ENCODE measurements around the gene EHD4.

Gene EHD4

GRCh38 chr15:41894791-41895463 is 77.4 kb downstream of the EHD4 start:
- H3K27ac ChIP-seq (ENCODE audit: low read depth, low read length) = peak overlapping the region; percentile 35
- H3K4me1 ChIP-seq (ENCODE audit: control insufficient read depth, insufficient read depth, low read length) = peaks cover 20% of the 10 kb centered on the region
- peak overlapping the region; percentile 28 for H3K4me3 ChIP-seq (ENCODE audit: low read length)
- no peaks in the 10 kb centered on the region for H3K27me3 ChIP-seq (ENCODE audit: control insufficient read depth, insufficient read depth, low read length)
- H3K9ac ChIP-seq (ENCODE audit: low read length) = no peak overlapping the region
- no peaks in the 10 kb centered on the region for H3K36me3 ChIP-seq (ENCODE audit: control insufficient read depth, insufficient read depth, low read length)

DNA sequence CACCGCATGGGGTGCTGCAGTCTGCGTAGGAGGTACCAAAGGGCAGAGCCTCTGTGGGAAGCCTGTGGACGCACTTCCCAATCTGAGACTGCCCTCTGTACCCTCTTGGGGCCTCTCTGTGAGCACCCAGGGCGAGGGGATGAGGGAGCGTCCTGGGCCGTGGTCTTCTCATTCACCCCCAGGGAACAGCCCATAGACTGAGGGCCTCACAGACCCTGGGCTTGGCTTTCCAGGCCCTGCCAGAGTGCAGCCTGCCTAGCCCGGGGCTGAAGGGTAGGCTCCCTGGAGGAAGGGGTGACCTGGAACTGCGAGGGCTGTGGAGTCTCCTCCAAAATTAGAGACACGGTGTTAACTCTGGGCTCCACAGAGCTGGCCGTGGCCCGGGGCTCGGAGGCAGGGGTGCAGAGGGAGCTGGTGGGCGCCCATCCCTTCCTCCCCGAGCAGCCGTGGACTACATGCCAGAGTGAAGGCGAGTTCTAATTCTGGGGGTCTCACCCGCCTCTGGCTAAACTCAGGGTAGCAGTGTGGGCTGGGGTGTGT is 78.0 kb downstream of the EHD4 start:
- Histone ChIP-seq H3K4me3 (ENCODE audit: low read length) (no peak overlapping the region), H3K27me3 (ENCODE audit: control insufficient read depth, insufficient read depth, low read length) (no peaks in the 10 kb centered on the region), H3K9ac (ENCODE audit: low read length) (no peak overlapping the region), H3K36me3 (ENCODE audit: control insufficient read depth, insufficient read depth, low read length) (no peaks in the 10 kb centered on the region), H3K27ac (ENCODE audit: low read depth, low read length) (peak overlapping the region; percentile 35), H3K4me1 (ENCODE audit: control insufficient read depth, insufficient read depth, low read length) (peaks cover 20% of the 10 kb centered on the region)

GRCh38 chr15:41893422-41894250 is 78.7 kb downstream of the EHD4 start, which contains the start of gene SPTBN5:
Gene SPTBN5, minus strand, starts transcription at chr15:41894053. Its CDS starts 556 bp downstream, at chr15:41893497.
- peak within 1 kb of the TSS; percentile 35 for H3K27ac ChIP-seq (ENCODE audit: low read depth, low read length)
- H3K27me3 ChIP-seq (ENCODE audit: control insufficient read depth, insufficient read depth, low read length) = no peaks in the 10 kb centered on the region
- H3K4me3 ChIP-seq (ENCODE audit: low read length) = peak within 1 kb of the TSS; percentile 38
- H3K9ac ChIP-seq (ENCODE audit: low read length) = no peak within 1 kb of the TSS
- no peaks in the 10 kb centered on the region for H3K36me3 ChIP-seq (ENCODE audit: control insufficient read depth, insufficient read depth, low read length)
- H3K4me1 ChIP-seq (ENCODE audit: control insufficient read depth, insufficient read depth, low read length) = peaks cover 20% of the 10 kb centered on the region

- H3K9ac ChIP-seq (ENCODE audit: low read length) = no peak overlapping the region
- peaks cover 20% of the 10 kb centered on the region for H3K4me1 ChIP-seq (ENCODE audit: control insufficient read depth, insufficient read depth, low read length)
- H3K27ac ChIP-seq (ENCODE audit: low read depth, low read length) = no peak overlapping the region
- H3K4me3 ChIP-seq (ENCODE audit: low read length) = peak overlapping the region; percentile 38
- H3K27me3 ChIP-seq (ENCODE audit: control insufficient read depth, insufficient read depth, low read length) = no peaks in the 10 kb centered on the region
- no peaks in the 10 kb centered on the region for H3K36me3 ChIP-seq (ENCODE audit: control insufficient read depth, insufficient read depth, low read length)
Observed at GRCh38 chr15:41892621-41893421, 79.5 kb downstream of the EHD4 start.

DNA sequence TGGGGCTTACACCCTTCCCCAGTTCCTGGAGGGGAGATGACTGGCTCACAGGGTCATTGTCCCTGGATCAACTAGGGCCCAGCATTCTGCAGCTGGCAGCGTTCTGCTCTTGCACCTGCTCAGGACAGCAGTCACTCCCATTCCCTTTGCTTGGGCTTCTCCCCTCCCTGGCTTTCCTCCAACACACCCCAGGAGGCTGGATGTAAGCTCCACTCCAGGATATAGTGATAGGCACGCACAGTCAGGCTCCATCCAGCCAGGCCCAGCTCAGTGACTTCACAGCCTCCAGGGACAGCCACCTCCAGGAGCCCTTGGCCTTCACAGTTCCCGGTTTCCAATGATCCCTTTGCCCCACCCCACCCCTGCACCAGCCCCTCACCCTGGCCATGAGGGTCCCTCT is 80.4 kb downstream of the EHD4 start:
- Histone ChIP-seq H3K36me3 (ENCODE audit: control insufficient read depth, insufficient read depth, low read length) (no peaks in the 10 kb centered on the region), H3K4me1 (ENCODE audit: control insufficient read depth, insufficient read depth, low read length) (peaks cover 20% of the 10 kb centered on the region), H3K9ac (ENCODE audit: low read length) (no peak overlapping the region), H3K27ac (ENCODE audit: low read depth, low read length) (no peak overlapping the region), H3K27me3 (ENCODE audit: control insufficient read depth, insufficient read depth, low read length) (no peaks in the 10 kb centered on the region), H3K4me3 (ENCODE audit: low read length) (no peak overlapping the region)

DNA sequence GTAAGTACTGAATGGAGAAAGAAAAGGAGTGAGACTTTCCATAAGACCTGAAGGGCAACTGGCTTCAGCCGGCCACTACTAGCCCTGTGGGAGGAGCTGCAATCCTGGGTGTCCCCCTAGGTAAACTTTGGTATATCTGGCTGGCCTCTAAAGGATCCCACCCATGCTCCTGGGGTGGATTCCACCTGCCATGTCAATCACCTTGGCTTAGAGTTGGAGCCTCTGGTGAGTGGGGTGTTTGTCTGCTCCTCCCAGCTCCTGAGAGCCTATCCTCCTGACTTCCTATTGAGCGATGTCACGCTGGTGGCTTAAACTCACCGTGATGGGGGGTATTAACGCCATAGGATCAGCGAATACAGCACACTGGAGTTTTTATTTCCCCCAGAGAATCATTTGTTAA is 81.1 kb downstream of the EHD4 start:
- H3K27ac ChIP-seq (ENCODE audit: low read depth, low read length) = no peak overlapping the region

GRCh38 chr15:41890050-41890690 is 82.2 kb downstream of the EHD4 start:
- Histone ChIP-seq H3K9ac (ENCODE audit: low read length) (no peak overlapping the region), H3K4me3 (ENCODE audit: low read length) (no peak overlapping the region), H3K36me3 (ENCODE audit: control insufficient read depth, insufficient read depth, low read length) (no peaks in the 10 kb centered on the region), H3K4me1 (ENCODE audit: control insufficient read depth, insufficient read depth, low read length) (peaks cover 20% of the 10 kb centered on the region), H3K27me3 (ENCODE audit: control insufficient read depth, insufficient read depth, low read length) (no peaks in the 10 kb centered on the region), H3K27ac (ENCODE audit: low read depth, low read length) (no peak overlapping the region)

More for the DNA sequence above, 81.1 kb downstream of the EHD4 start:
- Histone ChIP-seq H3K36me3 (ENCODE audit: control insufficient read depth, insufficient read depth, low read length) (no peaks in the 10 kb centered on the region), H3K9ac (ENCODE audit: low read length) (no peak overlapping the region), H3K4me3 (ENCODE audit: low read length) (no peak overlapping the region), H3K27me3 (ENCODE audit: control insufficient read depth, insufficient read depth, low read length) (no peaks in the 10 kb centered on the region), H3K4me1 (ENCODE audit: control insufficient read depth, insufficient read depth, low read length) (peaks cover 20% of the 10 kb centered on the region)

- Histone ChIP-seq H3K9ac (ENCODE audit: low read length) (no peak overlapping the region), H3K27me3 (ENCODE audit: control insufficient read depth, insufficient read depth, low read length) (no peaks in the 10 kb centered on the region), H3K4me1 (ENCODE audit: control insufficient read depth, insufficient read depth, low read length) (peaks cover 10% of the 10 kb centered on the region), H3K27ac (ENCODE audit: low read depth, low read length) (no peak overlapping the region), H3K4me3 (ENCODE audit: low read length) (no peak overlapping the region), H3K36me3 (ENCODE audit: control insufficient read depth, insufficient read depth, low read length) (no peaks in the 10 kb centered on the region)
Observed at GRCh38 chr15:41888662-41889253, 83.6 kb downstream of the EHD4 start.

- no peaks in the 10 kb centered on the region for H3K27me3 ChIP-seq (ENCODE audit: control insufficient read depth, insufficient read depth, low read length)
- no peak overlapping the region for H3K4me3 ChIP-seq (ENCODE audit: low read length)
- H3K9ac ChIP-seq (ENCODE audit: low read length) = no peak overlapping the region
- no peaks in the 10 kb centered on the region for H3K36me3 ChIP-seq (ENCODE audit: control insufficient read depth, insufficient read depth, low read length)
- H3K4me1 ChIP-seq (ENCODE audit: control insufficient read depth, insufficient read depth, low read length) = peaks cover 8% of the 10 kb centered on the region
- no peak overlapping the region for H3K27ac ChIP-seq (ENCODE audit: low read depth, low read length)
Observed at GRCh38 chr15:41887893-41888292, 84.5 kb downstream of the EHD4 start.

GRCh38 chr15:41887161-41887560 is 85.2 kb downstream of the EHD4 start:
- Histone ChIP-seq H3K27me3 (ENCODE audit: control insufficient read depth, insufficient read depth, low read length) (no peaks in the 10 kb centered on the region), H3K27ac (ENCODE audit: low read depth, low read length) (no peak overlapping the region), H3K4me3 (ENCODE audit: low read length) (no peak overlapping the region), H3K4me1 (ENCODE audit: control insufficient read depth, insufficient read depth, low read length) (peaks cover under 1% of the 10 kb centered on the region), H3K9ac (ENCODE audit: low read length) (no peak overlapping the region), H3K36me3 (ENCODE audit: control insufficient read depth, insufficient read depth, low read length) (no peaks in the 10 kb centered on the region)

DNA sequence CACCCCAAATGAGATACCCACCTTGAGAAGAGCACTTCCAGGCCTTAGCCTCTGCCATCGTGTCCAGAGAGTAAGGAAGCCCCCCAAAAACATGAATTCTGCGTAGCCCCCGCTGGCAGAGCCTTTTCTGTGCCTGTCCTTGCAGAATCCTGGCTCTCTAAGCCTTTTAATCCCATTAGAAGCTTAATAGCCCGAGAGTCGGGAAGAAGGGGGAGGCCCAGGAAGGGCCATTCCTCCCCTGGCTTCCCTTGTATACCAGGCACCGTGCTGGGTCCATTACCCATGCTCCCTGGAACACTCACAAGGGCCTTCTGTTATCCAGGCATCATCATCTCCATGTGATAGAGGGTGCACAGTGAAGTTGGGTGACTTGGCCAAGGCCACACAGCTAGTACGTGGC is 85.6 kb downstream of the EHD4 start:
- Histone ChIP-seq H3K27me3 (ENCODE audit: control insufficient read depth, insufficient read depth, low read length) (no peaks in the 10 kb centered on the region), H3K4me3 (ENCODE audit: low read length) (no peak overlapping the region), H3K27ac (ENCODE audit: low read depth, low read length) (no peak overlapping the region), H3K4me1 (ENCODE audit: control insufficient read depth, insufficient read depth, low read length) (no peaks in the 10 kb centered on the region), H3K9ac (ENCODE audit: low read length) (no peak overlapping the region), H3K36me3 (ENCODE audit: control insufficient read depth, insufficient read depth, low read length) (no peaks in the 10 kb centered on the region)

Measured in rectal smooth muscle tissue (tissue), 1 donor.